Stimulated activated CD4-positive, alpha-beta T cell treated with anti-CD3 and anti-CD28 coated beads, Interleukin-2, amount 100 ng/mL, for 48 hours (primary cell): ENCODE measurements around the gene ZFP3.
"Not testable (repeated sequence)": the region's sequence is repeated elsewhere in the genome, so short reads cannot be mapped to it uniquely, and the experiment has no call there.

Experiments used
- DNase-seq, 2 donors: peaks; one replicate each; pipeline ENCODE4 v3.0.0-alpha.2; 2020

Gene ZFP3

DNA sequence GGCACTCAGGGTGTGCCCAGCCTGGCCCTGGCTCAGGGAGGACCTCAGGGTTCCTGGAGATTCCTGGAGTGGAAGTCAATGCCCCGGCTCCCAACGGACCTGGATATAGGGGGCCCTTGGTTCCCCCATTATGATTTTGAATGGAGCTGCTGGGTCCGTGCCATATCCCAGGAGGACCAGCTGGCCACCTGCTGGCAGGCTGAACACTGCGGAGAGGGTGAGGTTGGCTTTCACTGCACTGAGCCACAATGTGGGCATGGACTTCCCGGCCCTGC, 61.1 kb downstream of the ZFP3 start:
- no peak for DNase-seq

DNA sequence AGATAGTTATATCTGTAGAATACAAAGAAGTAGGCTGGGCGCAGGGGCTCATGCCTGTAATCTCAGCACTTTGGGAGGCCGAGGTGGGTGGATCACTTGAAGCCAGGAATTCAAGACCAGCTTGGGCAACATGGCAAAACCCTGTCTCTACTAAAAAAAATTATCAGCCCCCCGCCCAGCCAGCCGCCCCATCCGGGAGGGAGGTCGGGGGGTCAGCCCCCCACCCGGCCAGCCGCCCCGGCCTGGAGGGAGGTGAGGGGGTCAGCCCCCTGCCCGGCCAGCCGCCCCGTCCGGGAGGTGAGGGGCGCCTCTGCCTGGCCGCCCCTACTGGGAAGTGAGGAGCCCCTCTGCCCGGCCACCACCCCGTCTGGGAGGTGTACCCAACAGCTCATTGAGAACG, 64.6 kb downstream of the ZFP3 start:
- not testable (repeated sequence) for DNase-seq
